Measurements from ENCODE around the gene PSORS1C1. TPM values are rescaled to one million over a fixed set of nuclear protein-coding genes. Genes with fewer than 3 reads are reported as not detected.

PSORS1C1 gene, protein sequence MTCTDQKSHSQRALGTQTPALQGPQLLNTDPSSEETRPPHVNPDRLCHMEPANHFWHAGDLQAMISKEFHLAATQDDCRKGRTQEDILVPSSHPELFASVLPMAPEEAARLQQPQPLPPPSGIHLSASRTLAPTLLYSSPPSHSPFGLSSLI
- total RNA-seq (2014; rRNA removed; shearing (Covaris generic)) = 1.1 and 8.5 TPM in 2 replicates

DNA sequence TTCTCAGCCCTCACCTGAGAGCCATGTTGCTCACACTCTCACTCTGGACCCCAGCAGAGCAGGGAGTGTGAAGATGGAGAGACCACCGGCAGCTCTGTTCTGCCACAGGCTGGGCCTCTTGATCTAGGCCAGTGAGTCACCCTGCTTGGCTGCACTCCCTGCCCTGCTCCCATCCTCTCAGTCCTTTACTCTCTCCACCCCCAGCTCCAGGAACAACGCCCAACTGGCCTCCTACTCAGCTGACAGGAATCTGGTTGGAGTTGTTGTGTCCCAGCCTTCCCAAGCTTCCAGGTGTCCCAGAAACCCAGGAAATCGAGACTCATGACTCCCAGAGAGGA lies at the start of gene PSORS1C1:
PSORS1C1 (plus strand) TSS at position 260 of the 338 bp plus-strand sequence. CDS start 14,833 bp downstream, outside the sequence.

DNA sequence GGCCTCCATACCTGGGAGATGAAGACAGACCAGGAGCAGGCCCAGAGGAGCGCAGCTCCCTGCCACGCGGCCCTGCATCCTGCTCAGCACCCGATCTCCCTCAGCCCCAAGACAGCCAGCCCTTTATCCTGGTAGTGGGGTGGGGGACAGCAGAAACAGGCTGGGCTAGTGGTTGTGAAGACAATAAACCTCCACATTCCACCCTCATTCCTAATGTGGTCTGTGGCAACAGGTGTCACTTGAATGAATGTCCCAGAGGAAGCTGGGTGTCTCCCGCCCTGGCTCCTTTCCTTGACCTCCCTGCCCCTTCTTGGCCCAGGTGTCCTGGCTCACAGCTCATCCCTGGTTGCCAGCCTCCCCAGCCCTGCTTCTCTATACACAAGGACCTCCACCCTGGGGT lies 2.1 kb upstream of the PSORS1C1 start, which contains the start of gene C6orf15:
C6orf15 (minus strand) TSS at position 98 of the 400 bp plus-strand sequence; CDS start at position 78, 20 bp downstream.

DNA sequence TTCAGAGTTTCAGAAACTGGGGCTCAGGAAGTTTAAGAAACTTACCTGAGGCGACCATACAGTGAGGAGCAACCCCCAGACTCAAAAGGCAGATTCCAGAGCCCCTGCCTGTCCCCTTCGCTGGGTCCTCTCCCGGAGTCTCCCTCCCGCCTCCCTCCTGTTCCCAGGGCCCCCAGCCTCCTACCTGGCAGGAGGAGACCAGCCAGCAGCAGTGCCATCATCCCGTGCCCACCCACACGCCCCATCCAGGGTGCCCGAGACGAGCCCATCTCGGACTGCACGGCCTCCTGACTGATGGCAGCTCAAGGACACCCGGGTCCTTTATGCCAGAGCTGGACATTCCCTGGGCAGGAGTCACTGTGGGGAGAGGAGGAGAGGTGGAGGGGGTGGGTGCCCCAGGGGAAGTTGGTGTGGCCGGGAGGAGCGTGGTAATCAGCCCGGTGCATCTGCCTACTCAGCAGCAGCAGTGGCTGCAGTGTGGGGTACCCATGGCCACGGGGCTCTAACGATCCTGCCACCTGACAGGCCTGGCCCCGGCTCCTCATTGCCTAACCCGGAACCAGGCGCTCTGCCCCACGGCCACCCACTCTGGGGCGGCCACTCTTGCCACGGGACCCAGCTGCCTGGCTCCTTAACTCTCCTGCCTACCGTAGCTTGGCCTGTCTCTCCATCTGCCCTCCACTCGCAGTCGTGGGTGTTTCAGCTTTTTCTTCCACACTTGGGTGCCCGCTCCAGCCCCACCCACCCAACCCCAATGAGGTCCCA lies 5.7 kb downstream of the PSORS1C1 start, which contains the start of gene CDSN:
CDSN (minus strand) TSS at position 296 of the 765 bp plus-strand sequence; CDS start at position 269, 27 bp downstream.

DNA sequence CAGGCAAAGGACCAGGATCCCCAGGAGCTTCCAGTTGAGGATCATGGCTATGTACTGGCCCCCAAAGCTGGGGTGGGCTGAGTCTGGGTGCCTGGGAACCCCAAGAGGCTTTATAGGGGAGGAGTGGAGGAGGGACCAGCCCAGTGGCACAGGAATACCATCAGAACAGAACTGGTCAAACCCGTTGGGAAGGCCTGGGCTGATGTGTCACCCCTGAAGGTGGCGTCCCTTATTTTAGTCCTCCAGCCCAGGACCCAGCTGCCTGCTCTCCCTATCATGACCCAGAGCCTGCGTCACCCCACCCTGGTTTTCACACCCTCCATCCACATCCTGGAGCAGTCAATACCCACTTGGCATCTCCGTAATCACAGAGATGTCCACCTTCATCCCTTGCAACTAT lies 24.4 kb downstream of the PSORS1C1 start, which contains the start of gene PSORS1C2:
PSORS1C2 (minus strand) TSS at position 85 of the 400 bp plus-strand sequence; CDS start at position 45, 40 bp downstream.

DNA sequence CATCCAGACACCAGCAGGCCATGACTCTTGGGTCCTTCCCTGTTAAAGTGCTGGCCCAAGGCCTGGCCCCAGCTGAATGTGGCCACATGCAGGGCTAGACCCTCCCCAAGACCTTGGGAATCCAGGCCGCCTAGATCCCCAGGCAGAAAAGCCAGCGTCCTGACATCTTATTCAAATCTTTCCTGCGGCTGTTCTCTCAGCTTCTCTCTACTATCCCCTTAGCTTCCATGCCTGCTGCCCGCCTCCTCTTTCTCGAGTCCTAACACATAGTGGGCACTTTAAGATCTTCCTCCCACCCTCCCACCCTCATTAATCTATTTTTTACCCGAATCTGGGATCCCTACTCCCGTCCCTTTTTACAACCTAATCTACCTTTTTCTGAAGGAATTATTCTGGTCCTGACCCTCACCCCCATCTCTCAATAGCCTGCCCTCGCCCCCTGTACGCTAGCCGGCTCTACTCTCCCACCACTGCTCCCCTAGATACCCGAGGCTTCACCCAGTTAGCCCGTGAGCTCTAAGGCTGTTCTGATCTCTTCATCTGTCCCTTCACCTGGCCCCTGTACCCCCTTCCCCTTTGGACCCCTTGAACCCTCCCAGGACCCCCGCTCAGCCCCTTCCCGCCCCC lies 43.0 kb downstream of the PSORS1C1 start, which contains the start of gene CCHCR1:
CCHCR1 (minus strand) TSS at position 290 of the 627 bp plus-strand sequence; CDS start at position 88, 202 bp downstream.

DNA sequence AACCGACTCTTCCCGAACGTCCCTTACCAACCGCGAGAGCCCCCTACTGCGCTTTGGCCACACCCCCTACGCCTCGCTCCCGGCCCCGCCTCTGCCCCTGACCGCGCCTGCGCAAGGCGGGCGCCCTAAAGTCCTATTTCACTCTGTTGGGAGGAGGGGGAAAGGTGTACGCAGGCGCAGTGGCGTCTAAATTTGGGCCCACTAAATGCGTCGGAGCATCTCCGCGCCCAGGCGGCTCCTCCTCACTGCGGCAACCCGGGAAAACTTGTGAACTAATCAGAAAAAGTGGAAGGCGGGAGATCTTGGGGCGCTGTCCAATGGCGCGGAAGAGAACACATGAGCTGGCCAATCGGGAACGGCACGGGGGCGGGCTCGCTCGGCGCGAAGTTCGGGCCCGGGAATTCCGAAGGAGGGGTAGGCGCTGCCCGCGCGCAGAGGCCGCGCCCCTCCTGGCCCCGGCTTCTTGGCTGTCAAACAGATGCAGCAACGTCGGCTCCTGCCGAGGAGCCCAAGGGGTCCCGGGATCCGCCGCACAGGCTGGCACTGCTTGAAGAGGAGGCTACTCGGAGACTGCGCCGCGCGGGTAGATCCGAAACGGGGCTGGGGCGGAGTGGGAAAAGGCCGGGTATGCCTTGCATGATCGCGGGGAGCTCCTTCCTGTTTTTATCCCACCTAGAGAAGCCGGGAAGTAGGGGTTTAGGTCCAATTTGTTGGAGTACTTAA lies 43.7 kb downstream of the PSORS1C1 start, which contains the start of gene TCF19:
TCF19 (plus strand) TSS at position 450 of the 723 bp plus-strand sequence. CDS start 881 bp downstream, outside the sequence.

DNA sequence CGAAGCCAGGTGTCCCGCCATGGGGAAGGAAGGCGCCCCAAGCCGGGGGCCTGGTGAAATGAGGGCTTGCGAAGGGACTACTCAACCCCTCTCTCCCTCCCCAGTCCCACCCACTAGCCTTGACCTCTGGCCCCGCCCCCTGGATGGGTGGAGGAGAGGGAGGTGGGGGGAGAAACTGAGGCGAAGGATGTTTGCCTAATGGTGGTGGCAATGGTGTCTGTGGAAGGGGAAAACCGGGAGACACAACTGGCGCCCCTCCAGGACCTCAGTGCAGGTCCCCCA lies 55.9 kb downstream of the PSORS1C1 start, which contains the start of gene POU5F1:
POU5F1 (minus strand) TSS at position 83 of the 282 bp plus-strand sequence; CDS start at position 21, 62 bp downstream.

Small RNA genes within 50 kb of the gene (small RNA-seq; reads per million reads assigned to genes)
- gene POLR2LP1 (not detected), gene RNU6-1133P (not detected)

Other genes starting within 250 kb of the PSORS1C1 start
- gene DDR1, start 230.3 kb upstream of the PSORS1C1 start, total RNA-seq (2014; rRNA removed; shearing (Covaris generic)) = 67.4 and 78.5 TPM in 2 replicates
- 8.3 and 12.6 TPM in 2 replicates for gene GTF2H4, start 206.6 kb upstream of the PSORS1C1 start, total RNA-seq (2014; rRNA removed; shearing (Covaris generic))
- gene VARS2, start 200.6 kb upstream of the PSORS1C1 start, total RNA-seq (2014; rRNA removed; shearing (Covaris generic)) = 25.2 and 25.5 TPM in 2 replicates
- gene SFTA2, start 182.6 kb upstream of the PSORS1C1 start, total RNA-seq (2014; rRNA removed; shearing (Covaris generic)) = not detected in 2 replicates
- gene MUCL3, start 173.8 kb upstream of the PSORS1C1 start, total RNA-seq (2014; rRNA removed; shearing (Covaris generic)) = not detected in 2 replicates
- gene MUC21, start 131.1 kb upstream of the PSORS1C1 start, total RNA-seq (2014; rRNA removed; shearing (Covaris generic)) = not detected in 2 replicates
- gene MUC22, start 104.3 kb upstream of the PSORS1C1 start, total RNA-seq (2014; rRNA removed; shearing (Covaris generic)) = not detected in 2 replicates
- not detected in 2 replicates for gene C6orf15, start 2.2 kb upstream of the PSORS1C1 start, total RNA-seq (2014; rRNA removed; shearing (Covaris generic))
- gene CDSN, start 5.6 kb downstream of the PSORS1C1 start, total RNA-seq (2014; rRNA removed; shearing (Covaris generic)) = not detected in 2 replicates
- gene PSORS1C2, start 24.3 kb downstream of the PSORS1C1 start, total RNA-seq (2014; rRNA removed; shearing (Covaris generic)) = not detected in 2 replicates
- gene CCHCR1, start 43.0 kb downstream of the PSORS1C1 start, total RNA-seq (2014; rRNA removed; shearing (Covaris generic)) = 16.3 and 19.2 TPM in 2 replicates
- gene TCF19, start 43.8 kb downstream of the PSORS1C1 start, total RNA-seq (2014; rRNA removed; shearing (Covaris generic)) = 32.8 and 38.1 TPM in 2 replicates
- 0.21 TPM in 1 of 2 replicates, not detected in the other for gene POU5F1, start 55.9 kb downstream of the PSORS1C1 start, total RNA-seq (2014; rRNA removed; shearing (Covaris generic))
- 169 and 216 TPM in 2 replicates for gene HLA-C, start 157.3 kb downstream of the PSORS1C1 start, total RNA-seq (2014; rRNA removed; shearing (Covaris generic))
- 167 and 231 TPM in 2 replicates for gene HLA-B, start 242.4 kb downstream of the PSORS1C1 start, total RNA-seq (2014; rRNA removed; shearing (Covaris generic))